GM21529 (cell line): Measurements from ENCODE around the gene NKAIN4.

Experiments
- ATAC-seq: cut with Tn5 transposase; IDR thresholded peaks from one replicate; pipeline ENCODE4 v1.9.1; 2021; ENCODE audit not compliant: unreplicated experiment

Gene NKAIN4

DNA sequence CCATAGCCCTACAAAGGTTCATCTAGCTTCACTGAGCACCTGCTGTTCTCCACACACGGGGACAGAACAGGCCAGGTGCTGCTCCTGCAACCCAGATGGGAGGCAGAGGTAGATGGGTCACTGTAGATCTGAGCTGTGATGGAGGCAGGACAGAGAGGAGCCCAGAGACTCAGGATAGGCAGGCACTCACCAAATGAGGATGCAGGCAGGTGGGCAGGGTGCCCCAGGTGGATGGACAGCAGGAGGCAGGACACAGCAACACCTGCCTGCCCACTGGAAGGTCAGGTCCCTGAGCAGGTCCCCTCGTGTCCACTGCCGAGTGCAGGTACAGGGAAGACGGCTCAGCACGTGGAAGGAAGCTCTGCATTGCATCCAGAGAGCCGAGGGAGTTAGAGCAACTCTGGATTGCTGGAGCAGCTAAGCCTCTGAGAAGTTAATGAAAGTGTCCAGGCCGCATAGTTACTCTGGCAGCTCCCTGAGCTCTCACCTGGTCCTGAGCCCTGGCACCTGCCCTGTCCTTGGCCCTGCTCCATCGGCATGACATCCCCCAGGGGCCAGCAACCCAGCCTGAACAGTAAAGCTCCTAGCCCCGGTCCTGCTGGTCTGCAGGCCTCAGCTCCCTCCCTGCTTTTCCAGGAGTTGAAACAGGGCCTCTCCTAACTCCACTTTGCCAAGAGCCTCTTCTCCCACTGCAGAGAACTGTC lies 33.4 kb downstream of the NKAIN4 start:
- no peak for ATAC-seq

DNA sequence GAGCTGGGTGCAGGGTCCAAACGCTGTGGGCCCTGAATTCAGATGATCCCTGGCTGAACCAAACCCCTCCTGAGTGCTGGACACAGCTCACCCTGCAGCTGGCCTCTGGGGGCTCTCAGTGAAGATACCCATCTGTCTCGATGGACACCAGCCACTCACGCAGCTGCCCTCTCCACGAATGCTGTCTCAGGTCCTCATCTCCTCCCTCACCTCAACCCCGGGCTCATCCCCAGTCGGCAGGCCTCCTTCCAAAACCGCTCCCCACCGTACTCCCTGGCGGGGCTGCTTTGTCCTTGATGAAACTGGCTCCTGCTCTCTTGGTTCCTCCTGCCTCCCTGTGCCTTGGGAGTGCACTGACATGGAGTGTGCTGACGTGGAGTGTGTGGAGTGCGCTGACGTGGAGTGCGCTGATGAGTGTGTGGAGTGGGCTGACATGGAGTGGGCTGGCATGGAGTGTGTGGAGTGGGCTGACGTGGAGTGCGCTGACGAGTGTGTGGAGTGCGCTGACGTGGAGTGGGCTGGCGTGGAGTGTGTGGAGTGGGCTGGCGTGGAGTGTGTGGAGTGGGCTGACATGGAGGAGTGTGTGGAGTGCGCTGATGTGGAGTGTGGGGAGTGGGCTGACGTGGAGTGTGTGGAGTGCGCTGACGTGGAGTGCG lies 34.3 kb downstream of the NKAIN4 start:
- ATAC-seq = no peak

DNA sequence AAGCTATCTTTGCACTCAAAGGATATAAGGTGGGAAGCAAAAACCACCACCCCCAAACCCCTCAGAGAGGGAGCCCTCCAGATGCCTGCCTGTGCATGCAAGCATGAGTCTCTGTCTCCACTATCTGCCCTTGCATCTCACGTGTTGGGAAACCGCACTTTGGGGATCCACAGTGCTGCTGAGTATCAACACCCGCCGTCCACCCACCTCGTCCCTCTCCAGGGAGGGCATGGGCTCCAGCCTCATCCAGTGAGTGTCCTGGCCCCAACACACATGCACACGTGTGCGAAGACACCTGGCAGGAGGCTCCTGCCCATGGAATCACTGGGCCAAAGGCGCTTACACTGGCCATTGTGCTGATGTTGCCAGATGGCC lies 34.8 kb downstream of the NKAIN4 start:
- no peak for ATAC-seq

DNA sequence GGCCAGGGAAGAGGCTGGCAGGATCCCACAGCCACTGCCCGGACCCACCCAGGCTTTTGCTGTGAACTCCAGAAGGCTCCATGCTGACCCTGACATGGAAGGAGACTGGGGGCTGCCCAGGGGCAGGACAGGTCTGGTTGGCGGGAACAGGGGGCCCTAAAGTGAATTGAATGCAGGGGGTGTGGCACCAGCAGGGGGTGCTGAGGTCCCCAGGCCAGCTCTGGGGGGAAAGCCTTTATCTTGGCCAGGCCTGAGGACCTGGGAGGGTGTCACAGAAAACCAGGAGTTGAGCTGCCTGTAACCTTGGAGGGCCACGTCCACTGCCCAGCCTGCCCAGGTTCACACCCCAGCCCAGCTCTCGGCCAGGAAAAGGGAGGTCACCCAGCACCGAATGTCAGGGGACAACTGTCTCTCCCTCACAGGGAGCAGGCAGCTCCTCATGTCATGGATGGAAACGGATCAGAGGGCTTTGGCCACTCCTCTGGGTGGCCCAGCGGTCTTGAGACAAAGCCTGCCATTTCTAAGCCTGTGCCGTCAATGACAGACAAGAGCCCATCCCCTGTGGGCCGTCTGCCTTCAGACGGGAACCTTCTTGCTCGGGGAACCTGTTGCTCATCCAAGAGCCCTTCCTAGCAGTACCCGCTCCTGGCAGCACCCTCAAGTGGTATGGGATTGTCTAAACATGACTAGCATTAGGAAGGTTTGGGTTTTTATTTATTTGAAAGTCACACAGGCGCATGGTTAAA lies 35.4 kb downstream of the NKAIN4 start:
- ATAC-seq = no peak

DNA sequence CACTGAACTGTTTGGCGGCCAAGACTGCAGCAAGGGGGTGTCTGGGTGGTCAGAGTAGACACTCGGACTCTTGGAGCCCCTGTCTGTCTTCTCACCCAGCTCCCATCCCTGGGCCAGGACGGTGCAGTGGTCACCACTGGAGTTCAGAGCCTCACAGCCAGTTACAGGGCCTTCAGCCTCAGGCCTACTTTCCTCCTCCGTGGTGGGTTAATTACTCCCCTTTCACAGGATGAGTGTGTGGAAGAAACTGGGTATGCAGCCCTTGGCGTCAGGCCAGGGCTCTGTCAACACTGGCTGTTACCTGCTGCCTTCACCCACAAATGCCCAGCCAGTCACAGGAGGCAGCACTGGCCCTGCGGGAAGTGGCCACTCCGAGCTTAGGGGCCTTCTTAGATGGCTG lies 36.6 kb downstream of the NKAIN4 start:
- no peak for ATAC-seq

DNA sequence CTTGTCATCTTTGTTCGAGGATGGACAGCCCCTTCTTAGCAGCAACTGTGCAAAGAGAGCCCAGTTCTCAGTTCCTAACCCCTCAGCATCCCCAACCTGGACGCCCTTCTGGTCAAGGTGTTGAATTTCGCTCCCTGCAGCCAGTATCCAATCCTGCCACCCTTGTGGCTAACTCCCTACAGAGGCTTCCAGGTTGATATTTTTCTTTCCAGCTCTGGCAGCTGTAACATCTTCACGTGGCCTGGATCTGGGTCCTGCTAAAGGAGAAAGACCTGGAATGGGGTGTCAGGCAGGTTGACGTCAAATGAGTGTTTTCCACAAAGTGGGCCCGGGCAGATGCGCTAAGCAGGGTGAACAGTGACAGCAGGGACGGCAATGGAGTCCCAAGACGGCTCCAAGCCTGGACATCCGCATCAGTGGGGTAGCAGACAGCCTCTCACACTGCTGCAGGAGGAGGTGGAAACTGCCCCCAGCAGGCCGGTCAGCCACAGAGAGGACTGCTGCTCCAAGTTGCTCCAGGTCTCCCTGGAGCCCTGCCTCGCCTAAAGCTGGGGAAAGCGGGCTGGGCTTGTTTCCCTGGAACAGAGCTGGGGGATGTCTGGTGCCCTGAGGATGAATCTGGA lies 37.3 kb downstream of the NKAIN4 start:
- ATAC-seq = no peak

DNA sequence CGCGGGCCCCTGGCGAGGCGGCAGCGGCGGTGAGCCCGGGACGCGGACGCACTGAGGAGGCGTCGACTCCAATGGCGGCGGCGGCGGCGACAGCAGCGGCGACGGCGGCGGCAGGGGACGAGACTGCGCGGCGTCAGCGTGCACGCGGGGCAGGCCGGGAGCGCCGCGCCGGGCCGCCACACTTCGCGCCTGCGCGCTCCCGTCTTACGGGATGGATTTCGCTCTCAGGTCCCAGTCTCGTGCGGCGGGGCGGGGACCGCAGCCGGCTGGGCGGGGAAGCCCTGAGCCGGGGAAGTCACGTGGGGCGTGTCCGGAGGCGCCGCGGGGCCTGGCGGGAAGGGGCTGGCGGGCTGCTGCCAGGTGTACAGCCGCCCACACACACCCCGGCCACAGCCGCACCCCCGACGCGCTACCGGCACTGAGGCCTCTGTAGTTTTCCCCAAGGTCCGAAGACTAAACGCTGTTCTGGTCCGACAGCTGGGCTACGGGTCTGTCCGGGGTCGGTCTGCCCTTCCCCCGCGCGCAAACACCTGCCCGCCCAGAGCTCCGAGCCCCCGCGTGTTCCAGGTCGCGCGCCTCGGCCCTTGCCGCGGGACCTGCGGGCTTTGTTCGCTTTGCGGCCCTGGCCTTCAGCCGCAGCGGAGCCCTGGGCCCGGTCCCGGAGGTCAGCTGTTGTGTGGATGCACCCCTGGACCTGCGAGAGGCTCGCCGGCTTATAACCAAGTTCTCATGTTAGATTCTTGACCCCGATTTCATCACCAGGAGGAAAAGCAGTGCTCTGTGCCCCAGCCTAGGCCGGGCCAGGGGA lies 38.0 kb downstream of the NKAIN4 start, which contains the start of gene YTHDF1:
YTHDF1 (minus strand) TSS at position 91 of the 808 bp plus-strand sequence. CDS start 239 bp downstream, outside the sequence.
- peak; percentile 86 for ATAC-seq

DNA sequence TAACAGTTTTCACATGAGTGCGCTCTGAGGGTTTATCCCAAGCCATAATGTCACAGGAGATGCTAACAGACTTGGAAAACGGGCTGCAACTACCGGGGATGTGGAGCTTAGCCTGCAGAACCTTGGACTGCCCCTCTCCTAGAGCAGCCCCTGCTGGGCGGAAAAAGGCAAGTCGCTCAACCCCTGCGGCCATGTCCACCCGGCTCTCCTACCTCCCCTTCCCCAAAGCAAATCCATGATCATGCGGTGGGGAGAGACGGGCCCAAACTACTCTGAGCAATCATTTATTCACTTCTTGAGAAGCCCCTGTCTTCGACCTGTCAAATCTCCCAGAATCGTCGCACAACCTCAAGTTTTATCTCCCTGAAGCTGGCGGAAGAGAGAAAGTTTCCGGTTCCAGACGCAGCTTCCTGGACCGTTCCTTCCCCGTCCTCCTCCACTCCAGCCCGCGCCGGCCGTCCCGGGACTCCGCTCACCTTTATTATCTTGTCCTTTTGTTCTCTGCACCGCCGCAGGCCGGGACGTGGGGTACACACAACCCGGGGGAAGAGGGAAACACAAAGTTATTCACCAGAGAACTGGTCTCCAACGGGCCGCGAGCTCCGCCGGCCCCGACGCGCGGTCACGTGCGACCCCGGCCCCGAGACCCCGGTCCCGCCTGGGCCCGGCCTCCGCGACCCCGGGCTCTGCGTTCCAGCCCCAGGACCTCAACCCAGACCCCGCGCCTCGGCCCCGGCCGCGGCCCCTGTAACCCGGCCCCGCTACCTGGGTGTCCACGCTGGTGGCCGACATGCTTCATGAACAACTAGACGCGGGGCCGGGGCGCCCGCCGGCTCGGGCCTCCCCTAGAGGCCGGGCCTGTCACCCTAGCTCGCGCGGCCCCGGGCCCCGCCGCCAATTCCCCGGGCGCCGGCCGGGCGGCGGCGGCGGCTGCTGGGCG lies 38.9 kb downstream of the NKAIN4 start:
- ATAC-seq = peak; percentile 11

DNA sequence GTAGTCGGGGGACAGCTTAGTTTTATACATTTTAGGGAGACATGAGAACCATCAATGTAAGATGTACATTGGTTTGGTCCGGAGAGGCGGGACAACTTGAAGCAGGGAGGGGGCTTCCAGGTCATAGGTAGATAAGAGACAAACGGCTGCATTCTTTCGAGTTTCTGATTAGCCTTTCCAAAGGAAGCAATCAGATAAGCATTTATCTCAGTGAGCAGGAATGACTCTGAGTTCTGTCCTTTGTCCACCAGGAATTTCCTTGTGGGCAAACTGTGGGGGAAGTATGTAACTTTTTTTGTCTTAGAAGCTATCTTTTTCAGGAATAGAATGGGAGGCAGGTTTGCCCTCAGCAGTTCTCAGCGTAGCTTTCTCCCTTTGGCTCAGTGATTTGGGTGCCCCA lies 39.7 kb downstream of the NKAIN4 start:
- no peak for ATAC-seq

DNA sequence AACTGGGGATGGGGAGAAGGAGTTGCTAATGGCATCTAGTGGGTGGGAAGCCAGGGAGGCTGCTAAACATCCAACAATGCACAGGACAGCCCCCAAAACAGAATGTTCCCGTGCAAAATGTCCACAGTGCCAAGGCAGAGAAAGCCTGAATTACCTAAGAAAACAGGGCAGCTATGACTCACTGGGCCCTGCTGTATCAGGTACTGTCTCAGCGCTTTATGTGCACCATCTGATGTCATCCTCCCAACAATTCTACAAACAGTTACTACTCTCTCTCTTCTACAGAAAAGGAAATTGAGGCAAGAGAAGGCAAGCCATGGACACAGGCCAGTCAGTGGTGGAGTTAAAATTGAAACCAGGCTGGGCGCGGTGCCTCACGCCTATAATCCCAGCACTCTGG lies 41.5 kb downstream of the NKAIN4 start:
- ATAC-seq = no peak

DNA sequence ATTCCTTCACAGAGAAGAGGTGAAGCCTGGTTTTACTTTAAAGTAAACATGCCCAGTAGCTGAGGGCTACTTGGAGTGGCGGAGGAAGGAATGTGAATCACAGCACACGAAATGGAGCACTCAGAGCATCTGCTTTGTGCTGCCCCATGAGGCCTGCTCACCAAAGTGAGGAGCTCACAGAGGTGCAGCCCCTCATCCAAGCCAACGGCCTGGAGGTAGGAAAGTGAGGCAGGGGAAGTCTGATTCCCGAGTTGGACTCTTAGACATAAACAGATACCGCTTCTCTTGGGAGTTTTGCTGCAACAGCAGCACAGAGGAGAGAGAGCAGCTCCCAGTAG lies 41.9 kb downstream of the NKAIN4 start:
- ATAC-seq = no peak

DNA sequence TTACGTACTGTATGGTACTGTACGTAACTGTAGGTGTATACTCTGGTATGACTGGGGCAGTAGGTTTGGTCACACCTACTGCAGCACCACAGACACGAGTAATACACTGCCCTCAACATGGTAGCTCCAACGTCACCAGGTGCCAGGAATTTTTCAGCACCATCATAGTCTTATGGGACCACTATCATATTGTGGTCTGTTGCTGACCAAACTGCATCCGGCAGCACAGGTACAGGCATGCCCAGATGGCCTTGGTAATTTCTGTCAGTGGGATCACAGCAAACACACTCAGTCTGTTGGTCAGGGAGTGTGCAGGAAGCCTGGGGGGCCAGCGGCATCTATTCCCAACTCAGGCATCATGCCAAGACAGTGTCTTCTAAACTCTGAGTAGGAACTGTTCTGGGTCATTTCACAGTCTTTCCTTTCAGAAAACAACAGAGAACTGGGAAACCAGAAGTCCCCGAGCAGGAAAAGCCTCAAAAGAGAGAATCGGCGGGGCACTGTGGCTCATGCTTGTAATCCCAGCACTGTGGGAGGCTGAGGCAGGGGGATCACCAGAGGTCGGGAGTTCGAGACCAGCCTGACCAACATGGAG lies 44.2 kb downstream of the NKAIN4 start:
- ATAC-seq = no peak

DNA sequence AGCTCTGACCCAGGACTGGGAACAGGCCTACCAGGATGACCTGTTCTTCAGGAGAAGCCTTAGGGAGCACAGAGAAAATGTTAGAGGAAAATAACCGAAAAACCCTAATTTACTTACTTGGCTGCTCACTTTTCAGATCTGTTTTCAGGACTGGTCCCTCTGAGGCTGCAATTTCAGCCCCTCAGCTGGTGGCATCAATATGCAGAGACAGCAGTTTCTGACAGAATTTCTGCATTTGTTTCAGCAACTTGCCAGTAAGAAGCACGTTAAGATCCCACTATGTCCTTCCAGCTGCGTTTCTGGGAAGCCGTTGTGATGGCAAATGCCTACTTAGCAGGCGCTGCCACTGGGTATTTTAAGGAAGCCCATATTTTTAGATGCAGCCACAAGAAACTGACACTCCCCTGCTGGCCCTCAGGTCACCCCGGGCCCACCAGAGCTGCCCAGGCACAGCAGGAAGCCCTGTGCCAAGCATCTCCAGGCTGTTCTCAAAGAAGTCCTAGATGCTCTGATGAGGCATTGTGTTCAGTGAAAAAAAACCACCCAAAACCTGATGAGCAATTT lies 45.8 kb downstream of the NKAIN4 start:
- ATAC-seq = no peak

DNA sequence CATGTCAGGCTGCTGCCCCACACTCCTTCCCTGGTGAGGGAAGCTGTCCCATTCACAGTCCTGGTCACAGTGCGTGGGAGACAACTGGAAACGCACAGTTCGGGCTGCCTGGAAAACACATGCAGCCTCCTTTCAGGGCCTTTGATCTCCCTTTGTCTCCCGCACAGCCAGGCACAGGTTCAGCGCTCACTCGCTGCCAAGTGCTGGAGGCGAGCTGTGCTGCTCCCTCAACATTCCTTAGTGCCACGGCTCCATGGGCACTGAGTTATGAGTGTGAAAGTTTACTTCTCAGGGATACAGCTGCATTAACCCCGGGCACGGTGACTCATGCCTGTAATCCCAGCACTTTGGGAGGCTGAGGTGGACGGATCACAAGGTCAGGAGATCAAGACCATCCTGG lies 47.4 kb downstream of the NKAIN4 start:
- no peak for ATAC-seq

DNA sequence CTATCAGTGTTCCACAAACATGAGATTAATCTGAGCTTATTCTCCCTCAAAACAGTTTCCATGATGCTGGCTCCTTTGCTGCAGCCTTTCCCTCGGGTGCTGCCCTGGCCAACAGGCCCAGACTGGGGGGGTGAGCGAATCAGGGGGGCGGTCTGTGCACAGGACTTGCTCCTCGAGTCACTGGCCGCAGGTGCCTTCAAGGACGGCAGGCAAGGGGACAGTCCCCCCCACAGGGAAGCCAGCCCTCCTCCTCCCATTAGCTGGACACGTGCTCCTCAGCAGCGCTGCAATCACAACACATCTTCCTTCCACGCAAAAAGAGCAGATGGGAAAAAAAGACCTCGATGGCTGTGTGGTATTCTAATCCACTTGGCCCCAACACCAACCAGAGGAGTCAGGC lies 48.4 kb downstream of the NKAIN4 start:
- ATAC-seq = no peak

DNA sequence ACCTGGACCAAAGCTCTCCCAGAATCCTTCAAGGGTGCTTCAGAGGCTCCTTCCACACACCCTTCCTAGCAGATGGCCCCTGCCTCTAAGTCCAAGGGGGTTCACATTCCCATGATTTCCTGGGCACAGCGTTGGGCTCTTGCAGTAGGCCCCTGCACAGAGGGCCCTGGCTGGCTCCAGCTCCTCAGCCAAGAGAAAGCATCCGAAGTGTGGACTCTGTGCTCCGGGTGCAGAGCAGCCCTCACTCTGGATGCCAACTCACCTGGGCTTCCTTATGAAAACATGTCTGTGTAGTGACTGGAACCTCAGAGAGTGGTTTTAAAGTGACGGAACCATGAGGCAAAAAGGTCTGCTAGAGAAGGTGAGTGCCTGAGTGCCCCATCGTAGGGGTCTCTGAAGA lies 49.9 kb downstream of the NKAIN4 start:
- ATAC-seq = no peak

DNA sequence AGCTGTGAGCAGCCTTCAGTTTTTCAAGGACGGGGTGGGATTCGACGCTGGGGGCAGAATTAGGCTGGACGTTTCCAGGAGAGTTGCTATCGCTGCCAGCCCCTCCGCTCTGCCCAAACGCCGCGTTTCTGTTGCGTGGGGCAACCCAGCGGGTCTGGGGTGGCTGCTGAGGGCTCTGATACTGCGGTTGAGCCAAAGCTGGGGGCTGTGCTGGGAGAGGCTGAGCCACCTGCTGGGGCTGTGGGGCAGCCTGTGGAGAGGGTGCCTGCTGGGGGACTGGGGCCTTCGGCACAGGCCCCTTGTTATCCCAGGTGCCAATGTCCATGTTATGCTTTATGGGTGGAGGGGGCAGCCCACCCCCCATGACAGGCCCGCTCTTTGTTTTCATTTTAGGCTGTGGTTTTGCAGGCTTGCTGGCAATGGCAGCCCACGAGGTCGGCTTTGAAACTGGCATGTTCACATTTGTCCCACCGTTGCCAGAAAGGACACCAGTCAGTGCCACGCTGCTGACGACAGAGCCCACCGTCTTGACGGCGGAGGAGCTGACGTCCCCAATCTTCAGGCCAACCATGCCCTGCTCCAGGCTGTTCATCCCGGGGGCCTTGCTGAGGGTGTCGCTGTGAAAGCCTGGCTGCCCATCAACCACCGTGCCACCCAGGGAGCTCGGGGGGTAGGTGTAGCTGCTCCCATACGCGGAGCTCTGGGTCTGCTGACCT lies 51.3 kb downstream of the NKAIN4 start:
- ATAC-seq = no peak

DNA sequence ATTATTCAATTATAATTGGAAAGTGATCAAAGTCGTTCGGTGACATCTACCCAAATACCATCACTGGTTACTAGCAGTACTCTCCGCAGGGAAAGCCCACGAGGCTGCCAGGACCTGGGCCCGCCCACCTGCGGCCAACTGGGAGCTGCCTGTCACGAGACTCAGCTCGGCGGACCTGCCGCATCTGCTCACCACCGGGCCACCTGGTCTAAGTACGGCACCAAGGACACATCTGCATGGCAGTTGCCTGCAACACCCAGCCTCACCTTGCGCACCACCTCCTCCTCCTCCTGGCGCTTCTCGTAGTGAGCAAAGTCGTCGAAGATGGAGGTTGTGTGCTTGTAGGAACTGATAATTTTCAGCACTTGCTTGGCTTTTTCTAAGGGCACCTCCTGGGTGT lies 52.2 kb downstream of the NKAIN4 start:
- no peak for ATAC-seq

DNA sequence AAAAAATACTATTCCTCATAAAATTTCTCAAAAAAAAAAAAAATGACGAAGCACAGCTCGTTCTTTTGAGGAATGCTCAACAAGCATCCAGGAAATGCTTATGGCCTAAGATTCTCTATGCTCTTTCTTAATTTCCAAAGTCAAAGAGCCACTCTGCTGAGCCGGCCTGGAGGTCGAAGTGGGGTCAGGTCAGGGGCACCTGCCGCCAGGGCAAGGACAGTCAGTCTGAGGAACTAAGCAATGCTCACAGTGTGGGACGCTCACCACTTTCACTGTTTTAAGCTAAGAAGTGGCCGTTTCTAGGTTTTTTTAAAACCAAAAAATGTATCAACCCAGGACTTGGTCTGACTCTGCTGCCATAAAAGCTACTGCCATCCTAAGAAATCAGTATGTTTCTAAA lies 55.7 kb downstream of the NKAIN4 start:
- no peak for ATAC-seq
